WTC11 (cell line): ENCODE measurements around the gene SH3GL2. TPM values are rescaled to one million over a fixed set of nuclear protein-coding genes. Genes with fewer than 3 reads are reported as not detected.

Source experiments
- ATAC-seq: fragments of 200-7000 bp; cut with Tn5 transposase; 2 replicates; pipeline ENCODE4 v1.10.0; 2021; ENCODE audit warnings: mild to moderate bottlenecking, moderate library complexity
- CTCF ChIA-PET: fragments of 300-600 bp; sonication (Branson Sonifier 250); formaldehyde crosslinking; loops from one replicate; lab custom pipeline; 2021; ENCODE audit warnings: antibody characterized with exemption; lab: Charles Lee
- POLR2A ChIA-PET: fragments of 350-600 bp; sonication (Branson Sonifier 250); formaldehyde crosslinking; loops from one replicate; lab custom pipeline; 2021; ENCODE audit warnings: antibody characterized with exemption; lab: Charles Lee
- DNase-seq: peaks from one replicate; pipeline ENCODE4 v3.0.0; 2021; ENCODE audit warnings: low spot score
- H3K27ac Mint-ChIP-seq: 2 replicates; pipeline ENCODE4 v1.8.0; 2021; ENCODE audit warnings: mixed read lengths
- H3K27me3 Mint-ChIP-seq: 2 replicates; pipeline ENCODE4 v1.8.0; 2021; ENCODE audit warnings: low read depth, mild to moderate bottlenecking, moderate library complexity, mixed read lengths
- H3K36me3 Mint-ChIP-seq: 2 replicates; pipeline ENCODE4 v1.8.0; 2021; ENCODE audit warnings: mixed read lengths
- H3K4me1 Mint-ChIP-seq: 2 replicates; pipeline ENCODE4 v1.8.0; 2022; ENCODE audit warnings: mixed read lengths
- H3K4me3 Mint-ChIP-seq: 2 replicates; pipeline ENCODE4 v1.8.0; 2021; ENCODE audit warnings: mild to moderate bottlenecking, moderate library complexity, mixed read lengths
- H3K9me3 Mint-ChIP-seq: 2 replicates; pipeline ENCODE4 v1.8.0; 2021; ENCODE audit warnings: mixed read lengths
- CBFB ChIP-seq: sonication (generic); formaldehyde crosslinking; IDR thresholded peaks from 2 replicates; pipeline ENCODE4 v1.8.1; 2022; ENCODE audit warnings: mild to moderate bottlenecking, low read depth, missing genetic modification reagents
- CDX4 ChIP-seq: fragments of 250-450 bp; sonication (Bioruptor Pico); IDR thresholded peaks from 2 replicates; pipeline ENCODE4 v1.9.0; 2021; ENCODE audit warnings: moderate library complexity, mild to moderate bottlenecking, inconsistent platforms, borderline replicate concordance
- CTCF ChIP-seq: fragments of 200-600 bp; IDR thresholded peaks from 2 replicates; pipeline ENCODE4 v1.8.0; 2022; ENCODE audit warnings: antibody characterized with exemption
- E2F1 ChIP-seq: sonication (generic); formaldehyde crosslinking; IDR thresholded peaks from 2 replicates; pipeline ENCODE4 v1.8.0; 2022; ENCODE audit warnings: mild to moderate bottlenecking, missing genetic modification reagents
- E2F4 ChIP-seq: sonication (generic); formaldehyde crosslinking; IDR thresholded peaks from 2 replicates; pipeline ENCODE4 v1.8.1; 2022; ENCODE audit warnings: low read depth, mild to moderate bottlenecking, moderate library complexity, missing genetic modification reagents, borderline replicate concordance
- ERG ChIP-seq: fragments of 250-450 bp; sonication (Bioruptor Pico); IDR thresholded peaks from 2 replicates; pipeline ENCODE4 v1.8.0; 2021; ENCODE audit warnings: mild to moderate bottlenecking
- MYBL2 ChIP-seq: sonication (generic); formaldehyde crosslinking; IDR thresholded peaks from 2 replicates; pipeline ENCODE4 v1.8.1; 2023; ENCODE audit warnings: mild to moderate bottlenecking, moderate library complexity, missing genetic modification reagents
- NFATC4 ChIP-seq: fragments of 250-450 bp; sonication (Bioruptor Pico); IDR thresholded peaks from 2 replicates; pipeline ENCODE4 v1.9.0; 2021; ENCODE audit warnings: mild to moderate bottlenecking
- NFE2L1 ChIP-seq: sonication (generic); formaldehyde crosslinking; IDR thresholded peaks from 2 replicates; pipeline ENCODE4 v1.8.1; 2023; ENCODE audit warnings: missing genetic modification reagents
- NR1H2 ChIP-seq: sonication (generic); formaldehyde crosslinking; IDR thresholded peaks from 2 replicates; pipeline ENCODE4 v1.9.0; 2021; ENCODE audit warnings: mild to moderate bottlenecking, moderate library complexity, missing genetic modification reagents
- NR2C2 ChIP-seq: sonication (generic); formaldehyde crosslinking; IDR thresholded peaks from 2 replicates; pipeline ENCODE4 v1.8.0; 2022; ENCODE audit warnings: mild to moderate bottlenecking, missing genetic modification reagents
- NR3C1 ChIP-seq: sonication (generic); formaldehyde crosslinking; conservative IDR thresholded peaks from 2 replicates; pipeline ENCODE4 v1.8.1; 2023; ENCODE audit warnings: low read depth, mild to moderate bottlenecking, missing genetic modification reagents
- RORB ChIP-seq: fragments of 250-450 bp; sonication (Bioruptor Pico); IDR thresholded peaks from 2 replicates; pipeline ENCODE4 v1.9.0; 2021; ENCODE audit warnings: mild to moderate bottlenecking
- TEAD1 ChIP-seq: sonication (generic); formaldehyde crosslinking; IDR thresholded peaks from 2 replicates; pipeline ENCODE4 v1.8.0; 2022; ENCODE audit warnings: mild to moderate bottlenecking, missing genetic modification reagents
- TP53 ChIP-seq: sonication (generic); formaldehyde crosslinking; IDR thresholded peaks from 2 replicates; pipeline ENCODE4 v1.8.1; 2023; ENCODE audit warnings: mild to moderate bottlenecking, missing genetic modification reagents
- USF1 ChIP-seq: sonication (generic); formaldehyde crosslinking; IDR thresholded peaks from 2 replicates; pipeline ENCODE4 v1.8.0; 2022; ENCODE audit warnings: mild to moderate bottlenecking, missing genetic modification reagents
- USF2 ChIP-seq: sonication (generic); formaldehyde crosslinking; IDR thresholded peaks from 2 replicates; pipeline ENCODE4 v1.8.1; 2023; ENCODE audit warnings: mild to moderate bottlenecking, missing genetic modification reagents, moderate library complexity
- ZNF121 ChIP-seq: sonication (generic); formaldehyde crosslinking; IDR thresholded peaks from 2 replicates; pipeline ENCODE4 v1.8.0; 2023; ENCODE audit warnings: missing genetic modification reagents
- ZNF219 ChIP-seq: sonication (generic); formaldehyde crosslinking; IDR thresholded peaks from 2 replicates; pipeline ENCODE4 v1.8.0; 2023; ENCODE audit warnings: missing genetic modification reagents, mild to moderate bottlenecking, borderline replicate concordance
- ZNF396 ChIP-seq: fragments of 250-450 bp; sonication (Bioruptor Pico); IDR thresholded peaks from 2 replicates; pipeline ENCODE4 v1.8.0; 2021; ENCODE audit warnings: mild to moderate bottlenecking, moderate library complexity, borderline replicate concordance
- total RNA-seq: library from RNA; stranded (reverse); gene quantifications from 3 replicates; pipeline ENCODE4 v1.2.3, GENCODE V29; 2021

SH3GL2 gene
- total RNA-seq, 1 experiment from 2014 or later: 4.2 TPM

- H3K4me1 Mint-ChIP-seq: no peaks in the 10 kb centered on the region
- no peak overlapping the region for H3K4me3 Mint-ChIP-seq
- ATAC-seq (peak; percentile 72), DNase-seq (peak; percentile 14)
- no peak overlapping the region for H3K27ac Mint-ChIP-seq
- ChIA-PET POLR2A (no interaction called here), CTCF (interaction anchor here (0.5 to 1.9 kb wide), 4 partner anchors 13 to 399 kb away, joined by 3 to 8 read pairs (median 4); no protein-coding TSS in a partner anchor)
- TF ChIP-seq E2F4 (CRISPR knock-in tag) (no peak), NFE2L1 (CRISPR knock-in tag) (no peak), NR3C1 (CRISPR knock-in tag) (no peak), E2F1 (CRISPR knock-in tag) (no peak), CTCF (no peak), NR1H2 (CRISPR knock-in tag) (no peak), ERG (CRISPR knock-in tag) (no peak), TEAD1 (CRISPR knock-in tag) (no peak), RORB (CRISPR knock-in tag) (no peak), TP53 (CRISPR knock-in tag) (no peak), NFATC4 (CRISPR knock-in tag) (no peak), USF2 (CRISPR knock-in tag) (no peak), ZNF219 (CRISPR knock-in tag) (no peak), CBFB (CRISPR knock-in tag) (no peak), NR2C2 (CRISPR knock-in tag) (no peak), CDX4 (no peak), ZNF396 (no peak), ZNF121 (CRISPR knock-in tag) (no peak)
- H3K36me3 Mint-ChIP-seq: no peaks in the 10 kb centered on the region
- 0 out of 2 replicates have a peak, but pooled peaks cover 4% of the 10 kb centered on the region for H3K9me3 Mint-ChIP-seq
- H3K27me3 Mint-ChIP-seq: no peaks in the 10 kb centered on the region
Measured at GRCh38 chr9:17813798-17814197, 234.9 kb downstream of the SH3GL2 start.

- ChIA-PET POLR2A (no interaction called here), CTCF (no interaction called here)
- Mint-ChIP-seq H3K27me3 (no peaks in the 10 kb centered on the region), H3K36me3 (no peaks in the 10 kb centered on the region), H3K4me1 (no peaks in the 10 kb centered on the region), H3K9me3 (0 out of 2 replicates have a peak, but pooled peaks cover 4% of the 10 kb centered on the region), H3K27ac (no peak overlapping the region), H3K4me3 (no peak overlapping the region)
- DNase-seq (no peak), ATAC-seq (no peak)
- TF ChIP-seq TEAD1 (CRISPR knock-in tag): no peak
- TF ChIP-seq MYBL2 (CRISPR knock-in tag): no peak
- no peak for TF ChIP-seq USF1 (CRISPR knock-in tag)
Measured at GRCh38 chr9:17816431-17817027, 237.7 kb downstream of the SH3GL2 start.
